H1 (cell line): ENCODE measurements around the gene EPG5. TPM values are rescaled to one million over a fixed set of nuclear protein-coding genes. Genes with fewer than 3 reads are reported as not detected.

Experiments
- CTCF ChIA-PET: fragments of 300-600 bp; sonication (Branson Sonifier 250); formaldehyde crosslinking; loops from one replicate; lab custom pipeline; 2021; ENCODE audit not compliant: partially characterized antibody; lab: Charles Lee
- POLR2A ChIA-PET: fragments of 300-600 bp; sonication (Branson Sonifier 250); formaldehyde crosslinking; loops from one replicate; lab custom pipeline; 2021; ENCODE audit warnings: inconsistent platforms; ENCODE audit not compliant: partially characterized antibody; lab: Charles Lee
- DNase-seq, 2 experiments: peaks; one replicate each; pipeline versions ENCODE4 v3.0.0 to v3.0.0-alpha.2; 2010 to 2022; ENCODE audit warnings: low spot score in 2 of 2, low read depth in 1 of 2, mixed read lengths in 1 of 2
- FAIRE-seq: peaks from 2 replicates; lab custom pipeline; 2011; peaks lifted over from hg19 to GRCh38; lab: Jason Lieb, UNC
- H2AFZ ChIP-seq: 2 replicates; pipeline ENCODE4 v1.8.1; 2012; ENCODE audit warnings: low read length, inconsistent platforms
- H2AK5ac ChIP-seq: 2 replicates; pipeline ENCODE4 v1.6.1; 2013; ENCODE audit warnings: low read depth, low read length
- H2BK120ac ChIP-seq: replicated peaks from 2 replicates; pipeline ENCODE3; 2013; ENCODE audit warnings: low read depth, low read length, inconsistent platforms
- H2BK12ac ChIP-seq: 2 replicates; pipeline ENCODE4 v1.6.1; 2013; ENCODE audit warnings: low read depth, low read length
- H2BK15ac ChIP-seq: 2 replicates; pipeline ENCODE4 v1.6.1; 2013; ENCODE audit warnings: low read length
- H2BK20ac ChIP-seq: 2 replicates; pipeline ENCODE4 v1.6.1; 2013; ENCODE audit warnings: low read length
- H2BK5ac ChIP-seq: 2 replicates; pipeline ENCODE4 v1.6.1; 2013; ENCODE audit warnings: low read depth, low read length
- H3K14ac ChIP-seq: 2 replicates; pipeline ENCODE4 v1.6.1; 2013; ENCODE audit warnings: inconsistent platforms; ENCODE audit not compliant: insufficient read length
- H3K18ac ChIP-seq: 2 replicates; pipeline ENCODE4 v1.6.1; 2013; ENCODE audit warnings: low read length; ENCODE audit errors: extremely low read depth
- H3K23ac ChIP-seq: 2 replicates; pipeline ENCODE4 v1.6.1; 2013; ENCODE audit warnings: inconsistent platforms; ENCODE audit not compliant: insufficient read length
- H3K23me2 ChIP-seq: 2 replicates; pipeline ENCODE4 v1.6.1; 2013; ENCODE audit warnings: low read depth, low read length
- H3K27ac ChIP-seq: 2 replicates; pipeline ENCODE4 v1.6.1; 2011; ENCODE audit warnings: low read depth, low read length, inconsistent platforms
- H3K27me3 ChIP-seq, 4 experiments: replicated peaks in 1 of 4; 1 replicate in 1 of 4; 2 replicates in 3 of 4; pipeline versions ENCODE4 v1.6.1 to v1.8.1; 2011 to 2013; ENCODE audit warnings: low read length in 3 of 4, mild to moderate bottlenecking in 3 of 4, inconsistent platforms in 2 of 4, mixed read lengths in 2 of 4, moderate library complexity in 1 of 4; ENCODE audit not compliant: control insufficient read depth in 3 of 4, insufficient read depth in 3 of 4; ENCODE audit errors: extremely low read depth in 1 of 4
- H3K36me3 ChIP-seq, 4 experiments: 2 replicates each; pipeline versions ENCODE4 v1.6.1 to v1.8.1; 2011 to 2013; ENCODE audit warnings: mild to moderate bottlenecking in 4 of 4, low read length in 3 of 4, moderate library complexity in 2 of 4, control low read depth in 1 of 4, inconsistent platforms in 1 of 4; ENCODE audit not compliant: insufficient read depth in 4 of 4, control insufficient read depth in 2 of 4
- H3K4ac ChIP-seq: replicated peaks from 2 replicates; pipeline ENCODE3; 2013; ENCODE audit warnings: low read length, low read depth, mixed read lengths, inconsistent platforms; ENCODE audit not compliant: insufficient read length
- H3K4me1 ChIP-seq, 4 experiments: replicated peaks in 1 of 4; 1 replicate in 1 of 4; 2 replicates in 3 of 4; pipeline versions ENCODE4 v1.6.1 to v1.8.1; 2011 to 2013; ENCODE audit warnings: low read length in 3 of 4, inconsistent platforms in 2 of 4, mixed read lengths in 1 of 4; ENCODE audit not compliant: insufficient read depth in 4 of 4, control insufficient read depth in 3 of 4
- H3K4me2 ChIP-seq, 2 experiments: 2 replicates each; pipeline versions ENCODE4 v1.6.1 to v1.8.1; 2011 to 2013; ENCODE audit warnings: low read depth in 2 of 2, low read length in 2 of 2, control low read depth in 1 of 2, inconsistent platforms in 1 of 2, mild to moderate bottlenecking in 1 of 2; ENCODE audit not compliant: insufficient read depth in 1 of 2
- H3K4me3 ChIP-seq, 4 experiments: fragments of 200-600, 300-600 bp in 1 of 4; sonication (generic), shearing (Covaris generic), sonication (Bioruptor Twin) in 1 of 4; 2 replicates each; pipeline versions ENCODE4 v1.5.1 to v1.8.1; 2011 to 2016; ENCODE audit warnings: low read length in 4 of 4, low read depth in 3 of 4, control low read depth in 2 of 4, inconsistent platforms in 2 of 4, mild to moderate bottlenecking in 2 of 4, mixed read lengths in 1 of 4, moderate library complexity in 1 of 4; ENCODE audit not compliant: insufficient read depth in 2 of 4; ENCODE audit errors: extremely low read depth in 1 of 4
- H3K56ac ChIP-seq: replicated peaks from 2 replicates; pipeline ENCODE3; 2013; ENCODE audit warnings: low read depth, mild to moderate bottlenecking, mixed read lengths, low read length, inconsistent platforms; ENCODE audit not compliant: insufficient read length
- H3K79me1 ChIP-seq: 2 replicates; pipeline ENCODE4 v1.6.1; 2013; ENCODE audit warnings: low read depth, low read length, control low read depth
- H3K79me2 ChIP-seq, 2 experiments: 2 replicates each; pipeline versions ENCODE4 v1.6.1 to v1.8.1; 2012 to 2013; ENCODE audit warnings: low read length in 2 of 2, mild to moderate bottlenecking in 2 of 2, inconsistent platforms in 1 of 2; ENCODE audit not compliant: insufficient read depth in 2 of 2, control insufficient read depth in 1 of 2
- H3K9ac ChIP-seq, 4 experiments: replicated peaks in 1 of 4; 1 replicate in 1 of 4; 2 replicates in 3 of 4; pipeline versions ENCODE4 v1.6.1 to v1.8.1; 2011 to 2013; ENCODE audit warnings: low read depth in 3 of 4, low read length in 3 of 4, control low read depth in 2 of 4, mild to moderate bottlenecking in 2 of 4, moderate library complexity in 2 of 4, inconsistent platforms in 1 of 4; ENCODE audit errors: extremely low read depth in 1 of 4
- H3K9me3 ChIP-seq, 2 experiments: 2 replicates each; pipeline versions ENCODE4 v1.6.1 to v1.8.1; 2012 to 2013; ENCODE audit warnings: mild to moderate bottlenecking in 2 of 2, moderate library complexity in 2 of 2, control low read depth in 1 of 2, inconsistent platforms in 1 of 2, low read depth in 1 of 2, low read length in 1 of 2, mixed read lengths in 1 of 2; ENCODE audit not compliant: insufficient read depth in 2 of 2
- H4K20me1 ChIP-seq, 2 experiments: replicated peaks in 1 of 2; 2 replicates each; pipeline versions ENCODE3 to v1.8.1; 2011 to 2013; ENCODE audit warnings: inconsistent platforms in 2 of 2, low read length in 2 of 2, mild to moderate bottlenecking in 1 of 2; ENCODE audit not compliant: insufficient read depth in 2 of 2, control insufficient read depth in 1 of 2
- H4K5ac ChIP-seq: 2 replicates; pipeline ENCODE4 v1.6.1; 2013; ENCODE audit warnings: low read length, low read depth, mixed read lengths, inconsistent platforms; ENCODE audit not compliant: insufficient read length
- H4K8ac ChIP-seq: 2 replicates; pipeline ENCODE4 v1.8.0; 2013; ENCODE audit warnings: mild to moderate bottlenecking, moderate library complexity, low read length, inconsistent platforms; ENCODE audit not compliant: insufficient read depth; ENCODE audit errors: extremely low read depth
- H4K91ac ChIP-seq: replicated peaks from 2 replicates; pipeline ENCODE3; 2013; ENCODE audit warnings: low read length, mixed read lengths, inconsistent platforms; ENCODE audit not compliant: insufficient read length
- EGR1 ChIP-seq: IDR thresholded peaks from 2 replicates; pipeline ENCODE4 v1.6.1; 2011; ENCODE audit warnings: low read depth, low read length, borderline replicate concordance
- HDAC6 ChIP-seq: IDR thresholded peaks from one replicate; pipeline ENCODE4 v1.7.1; 2012; ENCODE audit warnings: low read depth, mild to moderate bottlenecking, inconsistent platforms, low read length, moderate library complexity
- PHF8 ChIP-seq: fragments of 200-600 bp; sonication (generic); conservative IDR thresholded peaks from 2 replicates; pipeline ENCODE4 v1.7.1; 2012; ENCODE audit warnings: low read depth, mild to moderate bottlenecking, inconsistent platforms, low read length, moderate library complexity
- RNF2 ChIP-seq: fragments of 200-900, 300-1000 bp; sonication (generic); IDR thresholded peaks from 2 replicates; pipeline ENCODE4 v1.7.1; 2016; ENCODE audit warnings: borderline replicate concordance, low read depth, mild to moderate bottlenecking, antibody characterized with exemption, low read length; ENCODE audit not compliant: poor library complexity, severe bottlenecking; ENCODE audit errors: missing control alignments
- SAP30 ChIP-seq: fragments of 300-600 bp; sonication (generic); IDR thresholded peaks from 2 replicates; pipeline ENCODE4 v1.7.1; 2012; ENCODE audit warnings: low read length, moderate library complexity, mild to moderate bottlenecking, inconsistent platforms; ENCODE audit not compliant: insufficient read depth, insufficient replicate concordance
- SIN3A ChIP-seq, 2 experiments: IDR thresholded peaks in 1 of 2; conservative IDR thresholded peaks in 1 of 2; 2 replicates each; pipeline ENCODE4 v1.6.1; 2011 to 2012; ENCODE audit warnings: low read length in 2 of 2, improper control_type of control experiment in 1 of 2, low read depth in 1 of 2, mild to moderate bottlenecking in 1 of 2
- SP1 ChIP-seq: IDR thresholded peaks from 2 replicates; pipeline ENCODE4 v1.6.1; 2011; ENCODE audit warnings: low read depth, low read length
- SP2 ChIP-seq: IDR thresholded peaks from 2 replicates; pipeline ENCODE4 v1.6.1; 2012; ENCODE audit warnings: mild to moderate bottlenecking, low read length, inconsistent platforms
- SP4 ChIP-seq: IDR thresholded peaks from 2 replicates; pipeline ENCODE4 v1.6.1; 2012; ENCODE audit warnings: low read length, inconsistent platforms
- ZNF274 ChIP-seq: IDR thresholded peaks from 2 replicates; pipeline ENCODE4 v1.7.0; 2012; ENCODE audit warnings: low read length, borderline replicate concordance; ENCODE audit errors: extremely low read depth
- WGBS, 2 experiments: shearing (Covaris generic) in 1 of 2; methylation state at CpG; one replicate each; pipeline versions ENCODE4 v1.1.6 to v1.1.7; 2013 to 2015; ENCODE audit warnings: low lambda C conversion rate in 2 of 2, mixed read lengths in 2 of 2, inconsistent platforms in 1 of 2, low coverage in 1 of 2, missing lambda C conversion rate in 1 of 2; ENCODE audit not compliant: insufficient replicate concordance in 2 of 2, insufficient coverage in 1 of 2, insufficient read length in 1 of 2; ENCODE audit errors: extremely low coverage in 1 of 2, missing lambda C conversion rate in 1 of 2; 5-methylcytosine and 5-hydroxymethylcytosine counted together
- polyA plus RNA-seq, 7 experiments: library from polyadenylated mRNA; depleted of rRNA in 3 of 7; stranded (reverse) in 5 of 7; unstranded in 2 of 7; fragments of >200 nt in 5 of 7; fragments of 200-250 nt in 2 of 7; gene quantifications; 1 replicate in 5 of 7; 2 replicates in 1 of 7; 4 replicates in 1 of 7; pipeline versions ENCODE4 v1.2.1 to v1.2.3, GENCODE V29; 2011 to 2013; ENCODE audit warnings: missing spikeins in 2 of 7, mixed read lengths in 2 of 7
- total RNA-seq: library from RNA; stranded (reverse); fragmentation: NEBNext Ultra II Directional; extraction: Animal tissue kit (Norgen Biotek cat#: 25700); gene quantifications from 2 replicates; pipeline ENCODE4 v1.2.1, GENCODE V29; 2021
- TF ChIP-seq, protein P1 (sequence below): IDR thresholded peaks from 2 replicates; pipeline ENCODE4 v1.6.1; 2011; ENCODE audit warnings: low read depth, mild to moderate bottlenecking, low read length; ENCODE audit not compliant: insufficient read depth
- TF ChIP-seq, protein P2 (sequence below): IDR thresholded peaks from 2 replicates; pipeline ENCODE4 v1.6.1; 2012; ENCODE audit warnings: inconsistent platforms

EPG5 gene
- total and polyA plus RNA-seq, 2 of the 8 experiments (the other 6 are each of a cell fraction or from before 2014, with no cell fraction given): 14.1 to 18.3 TPM

DNA sequence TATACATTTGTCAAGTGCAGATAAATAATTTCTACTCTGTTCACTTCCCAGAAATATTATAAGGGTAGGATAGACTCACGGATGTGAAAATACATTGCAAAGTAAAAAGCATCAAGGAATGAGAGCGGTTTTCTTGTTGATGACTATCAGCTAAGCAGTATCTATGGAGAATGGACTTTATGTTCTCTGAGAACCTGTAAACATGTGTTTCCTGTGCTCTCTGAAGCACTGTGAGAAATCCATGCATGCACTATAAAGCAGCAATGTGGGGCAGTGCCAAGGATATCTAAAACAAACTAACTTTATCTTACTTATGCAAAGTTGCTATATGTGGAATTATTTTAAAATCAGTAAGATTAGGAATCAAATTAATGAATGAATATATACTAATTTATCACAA lies 146.1 kb downstream of the EPG5 start:
- H3K4me2 ChIP-seq: no peak overlapping the region
- no peak overlapping the region for H4K91ac ChIP-seq
- H2BK15ac ChIP-seq: no peak overlapping the region
- no peak overlapping the region for H2AFZ ChIP-seq
- H3K56ac ChIP-seq: no peak overlapping the region
- ChIA-PET CTCF (interaction anchor here (1.0 to 2.4 kb wide), 5 partner anchors 8 to 32 kb away, joined by 3 to 6 read pairs (median 5); no protein-coding TSS in a partner anchor), POLR2A (no interaction called here)
- 94% methylated on average over 2 of the region's 2 CpGs; no CpG with 5 or more reads in 1 of the 2 experiments for WGBS, 2 experiments
- H3K23me2 ChIP-seq: no peaks in the 10 kb centered on the region
- H3K14ac ChIP-seq: no peak overlapping the region
- H3K27me3 ChIP-seq: no peaks in the 10 kb centered on the region
- peaks cover 0 to 8% (median under 1%) of the 10 kb centered on the region in 4 experiments; a peak in 5 of 7 replicates for H3K4me1 ChIP-seq
- no peaks in the 10 kb centered on the region for H3K9me3 ChIP-seq
- no peak overlapping the region for H3K18ac ChIP-seq
- H2AK5ac ChIP-seq: no peak overlapping the region
- no peaks in the 10 kb centered on the region for H3K79me2 ChIP-seq
- H3K9ac ChIP-seq: no peak overlapping the region
- H3K27ac ChIP-seq: no peak overlapping the region
- no peaks in the 10 kb centered on the region for H4K20me1 ChIP-seq
- H2BK5ac ChIP-seq: no peak overlapping the region
- H4K5ac ChIP-seq: no peak overlapping the region
- no peak overlapping the region for H2BK20ac ChIP-seq
- H4K8ac ChIP-seq: no peak overlapping the region
- H3K4ac ChIP-seq: no peak overlapping the region
- no peak overlapping the region for H3K23ac ChIP-seq
- no peak overlapping the region for H2BK12ac ChIP-seq
- FAIRE-seq (no peak), DNase-seq (no peak)
- no peak overlapping the region for H3K4me3 ChIP-seq
- H3K79me1 ChIP-seq: no peaks in the 10 kb centered on the region
- H2BK120ac ChIP-seq: no peak overlapping the region
- no peaks in the 10 kb centered on the region for H3K36me3 ChIP-seq
- TF ChIP-seq HDAC6 (no peak), PHF8 (no peak), RNF2 (no peak), SP1 (no peak), SP2 (no peak), SAP30 (no peak), SP4 (no peak), ZNF274 (no peak), SIN3A (conservative IDR thresholded peaks at IDR 0.05 in 1 of 2, IDR thresholded peaks at IDR 0.05 in 1 of 2; ENCODE audit: low read depth in 1 of 2, low read length in 2 of 2) (no peak), EGR1 (no peak)
- TF ChIP-seq, protein P1, sequence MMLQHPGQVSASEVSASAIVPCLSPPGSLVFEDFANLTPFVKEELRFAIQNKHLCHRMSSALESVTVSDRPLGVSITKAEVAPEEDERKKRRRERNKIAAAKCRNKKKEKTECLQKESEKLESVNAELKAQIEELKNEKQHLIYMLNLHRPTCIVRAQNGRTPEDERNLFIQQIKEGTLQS: no peak
- TF ChIP-seq, protein P2, sequence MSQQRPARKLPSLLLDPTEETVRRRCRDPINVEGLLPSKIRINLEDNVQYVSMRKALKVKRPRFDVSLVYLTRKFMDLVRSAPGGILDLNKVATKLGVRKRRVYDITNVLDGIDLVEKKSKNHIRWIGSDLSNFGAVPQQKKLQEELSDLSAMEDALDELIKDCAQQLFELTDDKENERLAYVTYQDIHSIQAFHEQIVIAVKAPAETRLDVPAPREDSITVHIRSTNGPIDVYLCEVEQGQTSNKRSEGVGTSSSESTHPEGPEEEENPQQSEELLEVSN: no peak
